Measurements from ENCODE around the gene HOXD9.
A peak's percentile ranks its signal among the peaks of the same experiment; 100 is the strongest.

Gene HOXD9

DNA sequence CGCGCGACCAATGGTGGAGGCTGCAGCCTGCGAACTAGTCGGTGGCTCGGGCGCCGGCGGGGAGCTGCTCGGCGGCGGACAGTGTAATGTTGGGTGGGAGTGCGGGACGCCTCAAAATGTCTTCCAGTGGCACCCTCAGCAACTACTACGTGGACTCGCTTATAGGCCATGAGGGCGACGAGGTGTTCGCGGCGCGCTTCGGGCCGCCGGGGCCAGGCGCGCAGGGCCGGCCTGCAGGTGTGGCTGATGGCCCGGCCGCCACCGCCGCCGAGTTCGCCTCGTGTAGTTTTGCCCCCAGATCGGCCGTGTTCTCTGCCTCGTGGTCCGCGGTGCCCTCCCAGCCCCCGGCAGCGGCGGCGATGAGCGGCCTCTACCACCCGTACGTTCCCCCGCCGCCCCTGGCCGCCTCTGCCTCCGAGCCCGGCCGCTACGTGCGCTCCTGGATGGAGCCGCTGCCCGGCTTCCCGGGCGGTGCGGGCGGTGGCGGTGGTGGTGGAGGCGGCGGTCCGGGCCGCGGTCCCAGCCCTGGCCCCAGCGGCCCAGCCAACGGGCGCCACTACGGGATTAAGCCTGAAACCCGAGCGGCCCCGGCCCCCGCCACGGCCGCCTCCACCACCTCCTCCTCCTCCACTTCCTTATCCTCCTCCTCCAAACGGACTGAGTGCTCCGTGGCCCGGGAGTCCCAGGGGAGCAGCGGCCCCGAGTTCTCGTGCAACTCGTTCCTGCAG is at the start of gene HOXD9:
TSS of gene HOXD9 (plus strand) at position 37 of the 728 bp plus-strand sequence. CDS start at position 87, 50 bp downstream.
- H3K27me3 ChIP-seq = peaks cover 100% of the 10 kb centered on the region
- no peaks in the 10 kb centered on the region for H3K9me3 ChIP-seq
- H3K27ac ChIP-seq = no peak within 1 kb of the TSS
- peaks cover 3 to 18% of the 10 kb centered on the region in 2 experiments for H3K4me1 ChIP-seq (ENCODE audit: control insufficient read depth in 1 of 2, insufficient read depth in 1 of 2, low read depth in 1 of 2, low read length in 1 of 2)
- peak within 1 kb of the TSS; percentile 27 to 34 for H3K4me3 ChIP-seq (ENCODE audit: low read depth in 1 of 2, low read length in 1 of 2)
- TF ChIP-seq, protein P1, sequence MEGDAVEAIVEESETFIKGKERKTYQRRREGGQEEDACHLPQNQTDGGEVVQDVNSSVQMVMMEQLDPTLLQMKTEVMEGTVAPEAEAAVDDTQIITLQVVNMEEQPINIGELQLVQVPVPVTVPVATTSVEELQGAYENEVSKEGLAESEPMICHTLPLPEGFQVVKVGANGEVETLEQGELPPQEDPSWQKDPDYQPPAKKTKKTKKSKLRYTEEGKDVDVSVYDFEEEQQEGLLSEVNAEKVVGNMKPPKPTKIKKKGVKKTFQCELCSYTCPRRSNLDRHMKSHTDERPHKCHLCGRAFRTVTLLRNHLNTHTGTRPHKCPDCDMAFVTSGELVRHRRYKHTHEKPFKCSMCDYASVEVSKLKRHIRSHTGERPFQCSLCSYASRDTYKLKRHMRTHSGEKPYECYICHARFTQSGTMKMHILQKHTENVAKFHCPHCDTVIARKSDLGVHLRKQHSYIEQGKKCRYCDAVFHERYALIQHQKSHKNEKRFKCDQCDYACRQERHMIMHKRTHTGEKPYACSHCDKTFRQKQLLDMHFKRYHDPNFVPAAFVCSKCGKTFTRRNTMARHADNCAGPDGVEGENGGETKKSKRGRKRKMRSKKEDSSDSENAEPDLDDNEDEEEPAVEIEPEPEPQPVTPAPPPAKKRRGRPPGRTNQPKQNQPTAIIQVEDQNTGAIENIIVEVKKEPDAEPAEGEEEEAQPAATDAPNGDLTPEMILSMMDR (IDR thresholded peaks at IDR 0.05) = no peak
- no peaks in the 10 kb centered on the region for H3K36me3 ChIP-seq

DNA sequence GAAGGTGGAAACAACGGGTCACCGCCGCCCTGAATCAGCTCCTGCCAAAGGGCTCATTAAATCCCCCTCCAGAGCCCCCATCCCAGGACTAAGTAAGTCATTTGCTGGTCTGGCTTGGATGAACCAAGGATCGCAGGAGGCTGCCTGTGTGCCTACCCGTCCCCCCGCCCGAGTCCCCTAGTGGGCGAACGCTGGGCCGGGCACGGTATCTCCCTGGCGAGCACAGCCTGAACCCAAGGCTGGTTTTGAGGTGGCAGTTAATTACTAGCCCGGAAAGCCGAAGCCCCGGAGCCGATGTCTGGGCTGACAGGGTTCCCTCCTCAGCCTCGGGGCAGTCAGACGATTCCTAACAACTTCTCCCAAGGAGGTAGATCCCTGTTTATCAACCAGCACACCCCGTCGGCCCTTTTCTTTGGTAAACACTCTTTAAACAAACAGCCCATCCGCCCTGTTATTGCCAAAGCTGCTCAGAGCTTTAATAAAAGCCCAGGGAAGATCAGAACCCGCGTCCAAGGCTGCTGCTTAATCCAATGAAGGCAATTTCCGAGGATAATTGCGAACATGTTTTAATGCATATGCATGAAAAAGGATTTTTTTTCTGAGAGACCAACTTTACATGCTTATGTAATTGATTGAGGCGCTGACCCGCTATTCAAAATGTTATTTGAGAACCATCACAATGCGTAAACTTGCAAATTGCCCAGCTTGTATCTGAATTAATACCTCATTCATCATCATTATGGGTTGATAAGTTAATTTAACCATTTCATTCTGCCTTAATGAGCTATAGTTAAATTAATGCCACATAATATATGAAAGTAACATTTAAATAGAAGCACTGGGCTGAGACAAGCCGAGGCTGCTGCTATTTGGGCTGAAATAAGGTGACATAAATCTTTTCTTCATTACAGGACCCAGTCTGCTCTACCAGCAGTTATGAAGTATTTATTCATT is 49.3 kb upstream of the HOXD9 start:
- Histone ChIP-seq H3K9me3 (no peaks in the 10 kb centered on the region), H3K36me3 (no peaks in the 10 kb centered on the region), H3K27me3 (peaks cover 100% of the 10 kb centered on the region), H3K27ac (no peak overlapping the region), H3K4me3 (ENCODE audit: low read depth in 1 of 2, low read length in 1 of 2) (no peak overlapping the region), H3K4me1 (ENCODE audit: control insufficient read depth in 1 of 2, insufficient read depth in 1 of 2, low read depth in 1 of 2, low read length in 1 of 2) (peaks cover 5 to 9% of the 10 kb centered on the region in 2 experiments)
- TF ChIP-seq, protein P1 (IDR thresholded peaks at IDR 0.05) = no peak

DNA sequence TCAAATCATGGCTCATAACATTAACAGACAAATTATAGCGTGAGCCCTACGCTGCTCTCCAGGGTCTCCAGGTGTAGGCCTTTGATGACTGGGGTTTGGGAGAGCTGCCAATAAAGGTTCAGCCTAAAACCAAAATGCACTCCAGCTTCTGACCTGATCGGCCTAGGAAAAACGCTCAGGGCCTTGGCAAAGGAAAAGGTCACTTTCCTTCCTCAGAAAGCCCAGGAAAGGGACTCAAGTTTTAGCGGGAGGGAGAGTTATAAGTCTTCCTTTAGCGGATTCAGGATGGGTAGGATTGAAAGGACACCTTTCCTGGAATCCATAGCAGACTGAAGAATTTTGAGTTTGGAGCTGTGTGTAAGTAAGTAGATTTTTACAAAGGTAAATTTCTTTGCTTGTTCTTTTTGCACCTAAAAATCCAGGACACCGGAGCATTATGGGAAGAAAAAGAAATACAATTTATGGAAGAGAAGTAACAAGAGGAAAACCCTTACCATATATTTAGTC is 47.5 kb upstream of the HOXD9 start:
- Histone ChIP-seq H3K36me3 (no peaks in the 10 kb centered on the region), H3K27me3 (peaks cover 100% of the 10 kb centered on the region), H3K4me3 (ENCODE audit: low read depth in 1 of 2, low read length in 1 of 2) (no peak overlapping the region), H3K9me3 (no peaks in the 10 kb centered on the region), H3K27ac (no peak overlapping the region), H3K4me1 (ENCODE audit: control insufficient read depth in 1 of 2, insufficient read depth in 1 of 2, low read depth in 1 of 2, low read length in 1 of 2) (peaks cover 15 to 22% of the 10 kb centered on the region in 2 experiments)
- TF ChIP-seq, protein P1 (IDR thresholded peaks at IDR 0.05) = no peak

DNA sequence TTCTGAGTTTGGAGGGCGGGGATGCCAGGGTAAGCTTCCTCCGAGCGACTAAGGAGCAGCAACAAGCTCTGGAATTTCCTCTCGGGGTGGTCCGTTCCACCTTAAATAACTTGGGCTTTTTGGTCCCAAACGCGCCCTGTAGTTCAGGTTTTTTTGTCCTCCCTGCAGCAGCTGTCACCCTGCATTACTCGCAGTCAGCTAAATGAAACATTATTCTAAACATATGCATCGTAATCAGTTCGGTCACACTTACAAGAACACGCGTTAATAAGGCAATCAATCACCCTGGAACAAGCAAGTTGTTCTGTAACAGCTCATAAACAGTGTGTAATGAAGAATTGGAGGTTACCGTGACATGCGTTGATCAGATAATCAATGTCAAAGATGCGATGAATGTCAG is 47.0 kb upstream of the HOXD9 start:
- Histone ChIP-seq H3K4me1 (ENCODE audit: control insufficient read depth in 1 of 2, insufficient read depth in 1 of 2, low read depth in 1 of 2, low read length in 1 of 2) (peaks cover 17 to 24% of the 10 kb centered on the region in 2 experiments), H3K9me3 (peaks cover 1% of the 10 kb centered on the region), H3K27ac (no peak overlapping the region), H3K27me3 (peaks cover 100% of the 10 kb centered on the region), H3K4me3 (ENCODE audit: low read depth in 1 of 2, low read length in 1 of 2) (no peak overlapping the region), H3K36me3 (no peaks in the 10 kb centered on the region)
- TF ChIP-seq, protein P1 (IDR thresholded peaks at IDR 0.05) = no peak

GRCh38 chr2:176076063-176076462 is 46.5 kb upstream of the HOXD9 start:
- H3K9me3 ChIP-seq = peaks cover 7% of the 10 kb centered on the region
- H3K27ac ChIP-seq = no peak overlapping the region
- no peaks in the 10 kb centered on the region for H3K36me3 ChIP-seq
- TF ChIP-seq, protein P1 (IDR thresholded peaks at IDR 0.05) = no peak
- no peak overlapping the region for H3K4me3 ChIP-seq (ENCODE audit: low read depth in 1 of 2, low read length in 1 of 2)
- H3K27me3 ChIP-seq = peaks cover 100% of the 10 kb centered on the region
- peaks cover 23 to 30% of the 10 kb centered on the region in 2 experiments for H3K4me1 ChIP-seq (ENCODE audit: control insufficient read depth in 1 of 2, insufficient read depth in 1 of 2, low read depth in 1 of 2, low read length in 1 of 2)

All from neutrophil (primary cell).